ENCODE data around the gene LDHD.

The LDHD gene

GRCh38 chr16:75120253-75120652, 3.7 kb upstream of the LDHD start:
- no peaks in the 10 kb centered on the region for H4K20me1 ChIP-seq (ENCODE audit: low read depth, low read length)
- no peaks in the 10 kb centered on the region for H3F3A ChIP-seq (ENCODE audit: insufficient read depth)
- H3K27me3 ChIP-seq (ENCODE audit: low read length), result no peaks in the 10 kb centered on the region
- no peak for TF ChIP-seq CTCF (IDR thresholded peaks at IDR 0.05; ENCODE audit: insufficient read depth, low read length, poor library complexity, severe bottlenecking)
- TF ChIP-seq EZH2phosphoT487 (conservative IDR thresholded peaks at IDR 0.05; ENCODE audit: low read length), result no peak
- no peaks in the 10 kb centered on the region for H3K79me2 ChIP-seq (ENCODE audit: insufficient read depth, low read length)
- no peak overlapping the region for H3K4me3 ChIP-seq (ENCODE audit: insufficient read depth, low read length, poor library complexity, severe bottlenecking)
- peaks cover 10% of the 10 kb centered on the region; the same call in 1 of the 2 replicates for H3K9me3 ChIP-seq (ENCODE audit: insufficient read depth, low read length)
- H3K9ac ChIP-seq (ENCODE audit: low read length), result no peak overlapping the region
- H3K36me3 ChIP-seq (ENCODE audit: low read length), result no peaks in the 10 kb centered on the region
- H2AFZ ChIP-seq (ENCODE audit: low read depth, low read length, severe bottlenecking), result no peak overlapping the region
- H3K4me2 ChIP-seq (ENCODE audit: low read depth, low read length, poor library complexity, severe bottlenecking), result no peak overlapping the region
- no peak overlapping the region for H3K27ac ChIP-seq (ENCODE audit: low read depth, low read length)
- H3K9me2 ChIP-seq (replicated peaks; ENCODE audit: insufficient read depth, low read length), result no peaks in the 10 kb centered on the region

- H3K9ac ChIP-seq (ENCODE audit: low read length), result no peak overlapping the region
- H2AFZ ChIP-seq (ENCODE audit: low read depth, low read length, severe bottlenecking), result no peak overlapping the region
- no peak overlapping the region for H3K27ac ChIP-seq (ENCODE audit: low read depth, low read length)
- no peak overlapping the region for H3K4me2 ChIP-seq (ENCODE audit: low read depth, low read length, poor library complexity, severe bottlenecking)
- H3K27me3 ChIP-seq (ENCODE audit: low read length), result no peaks in the 10 kb centered on the region
- no peaks in the 10 kb centered on the region for H3K79me2 ChIP-seq (ENCODE audit: insufficient read depth, low read length)
- peaks cover 10% of the 10 kb centered on the region; the same call in 1 of the 2 replicates for H3K9me3 ChIP-seq (ENCODE audit: insufficient read depth, low read length)
- H3F3A ChIP-seq (ENCODE audit: insufficient read depth), result no peaks in the 10 kb centered on the region
- H3K4me3 ChIP-seq (ENCODE audit: insufficient read depth, low read length, poor library complexity, severe bottlenecking), result no peak overlapping the region
- no peaks in the 10 kb centered on the region for H3K36me3 ChIP-seq (ENCODE audit: low read length)
- H3K9me2 ChIP-seq (replicated peaks; ENCODE audit: insufficient read depth, low read length), result no peaks in the 10 kb centered on the region
- no peaks in the 10 kb centered on the region for H4K20me1 ChIP-seq (ENCODE audit: low read depth, low read length)
- TF ChIP-seq CTCF (IDR thresholded peaks at IDR 0.05; ENCODE audit: insufficient read depth, low read length, poor library complexity, severe bottlenecking) (no peak), EZH2phosphoT487 (conservative IDR thresholded peaks at IDR 0.05; ENCODE audit: low read length) (no peak)
These were observed 2.5 kb upstream of the LDHD start for GRCh38 chr16:75118943-75119539.

- Histone ChIP-seq H3F3A (ENCODE audit: insufficient read depth) (no peaks in the 10 kb centered on the region), H3K9me3 (ENCODE audit: insufficient read depth, low read length) (peaks cover 6% of the 10 kb centered on the region; the same call in 1 of the 2 replicates), H3K9me2 (replicated peaks; ENCODE audit: insufficient read depth, low read length) (no peaks in the 10 kb centered on the region), H4K20me1 (ENCODE audit: low read depth, low read length) (no peaks in the 10 kb centered on the region), H3K79me2 (ENCODE audit: insufficient read depth, low read length) (no peaks in the 10 kb centered on the region), H3K4me3 (ENCODE audit: insufficient read depth, low read length, poor library complexity, severe bottlenecking) (no peak overlapping the region), H2AFZ (ENCODE audit: low read depth, low read length, severe bottlenecking) (no peak overlapping the region), H3K36me3 (ENCODE audit: low read length) (no peaks in the 10 kb centered on the region), H3K9ac (ENCODE audit: low read length) (no peak overlapping the region), H3K27ac (ENCODE audit: low read depth, low read length) (no peak overlapping the region), H3K4me2 (ENCODE audit: low read depth, low read length, poor library complexity, severe bottlenecking) (no peak overlapping the region), H3K27me3 (ENCODE audit: low read length) (no peaks in the 10 kb centered on the region)
- TF ChIP-seq EZH2phosphoT487 (conservative IDR thresholded peaks at IDR 0.05; ENCODE audit: low read length) (no peak), CTCF (IDR thresholded peaks at IDR 0.05; ENCODE audit: insufficient read depth, low read length, poor library complexity, severe bottlenecking) (no peak)
These were observed 298 bp upstream of the LDHD start for GRCh38 chr16:75116911-75117245.

Data from SU-DHL-6 (cell line).